ENCODE data around the gene BTBD6.
"Not testable (repeated sequence)": the region's sequence is repeated elsewhere in the genome, so short reads cannot be mapped to it uniquely, and the experiment has no call there.

The BTBD6 gene

GRCh38 chr14:105269405-105269804 lies 21.1 kb downstream of the BTBD6 start:
- no peak for FAIRE-seq

GRCh38 chr14:105271224-105271890 lies 23.0 kb downstream of the BTBD6 start:
- FAIRE-seq (no peak), DNase-seq (ENCODE audit: low spot score) (no peak)

More at GRCh38 chr14:105269405-105269804, 21.1 kb downstream of the BTBD6 start:
- DNase-seq (ENCODE audit: low spot score), result no peak

- DNase-seq (ENCODE audit: low spot score), result no peak
- FAIRE-seq, result no peak
Measured at GRCh38 chr14:105272623-105273022, 24.3 kb downstream of the BTBD6 start.

- DNase-seq (ENCODE audit: low spot score) (no peak), FAIRE-seq (no peak)
Measured at GRCh38 chr14:105273062-105273461, 24.7 kb downstream of the BTBD6 start.

GRCh38 chr14:105274637-105275036 lies 26.3 kb downstream of the BTBD6 start:
- FAIRE-seq (no peak), DNase-seq (ENCODE audit: low spot score) (no peak)

- DNase-seq (ENCODE audit: low spot score) (no peak), FAIRE-seq (no peak)
Measured at GRCh38 chr14:105275267-105275946, 27.1 kb downstream of the BTBD6 start.

GRCh38 chr14:105277448-105277847 lies 29.1 kb downstream of the BTBD6 start:
- not testable (repeated sequence) for DNase-seq (ENCODE audit: low spot score); FAIRE-seq

GRCh38 chr14:105279642-105280361 lies 31.5 kb downstream of the BTBD6 start:
- no peak for FAIRE-seq
- DNase-seq (ENCODE audit: low spot score), result no peak

GRCh38 chr14:105280525-105280924 lies 32.2 kb downstream of the BTBD6 start:
- DNase-seq (ENCODE audit: low spot score) (no peak), FAIRE-seq (no peak)

- FAIRE-seq (no peak), DNase-seq (ENCODE audit: low spot score) (no peak)
Measured at GRCh38 chr14:105281371-105282097, 33.2 kb downstream of the BTBD6 start.

GRCh38 chr14:105282098-105282725 lies 33.9 kb downstream of the BTBD6 start:
- FAIRE-seq (no peak), DNase-seq (ENCODE audit: low spot score) (no peak)

- DNase-seq (ENCODE audit: low spot score), result no peak
- no peak for FAIRE-seq
Measured at GRCh38 chr14:105283028-105283427, 34.7 kb downstream of the BTBD6 start.

GRCh38 chr14:105283899-105284298 lies 35.6 kb downstream of the BTBD6 start:
- FAIRE-seq (no peak), DNase-seq (ENCODE audit: low spot score) (no peak)

- no peak for DNase-seq (ENCODE audit: low spot score)
- no peak for FAIRE-seq
Measured at GRCh38 chr14:105285174-105285573, 36.8 kb downstream of the BTBD6 start.

GRCh38 chr14:105286759-105287144 lies 38.4 kb downstream of the BTBD6 start:
- DNase-seq (ENCODE audit: low spot score) (no peak), FAIRE-seq (no peak)

GRCh38 chr14:105287249-105288102 lies 39.1 kb downstream of the BTBD6 start:
- DNase-seq (ENCODE audit: low spot score), result no peak

GRCh38 chr14:105288936-105289335 lies 40.6 kb downstream of the BTBD6 start:
- DNase-seq (ENCODE audit: low spot score); FAIRE-seq: not testable (repeated sequence)

More at GRCh38 chr14:105287249-105288102, 39.1 kb downstream of the BTBD6 start:
- no peak for FAIRE-seq

GRCh38 chr14:105290621-105291346 lies 42.5 kb downstream of the BTBD6 start:
- FAIRE-seq (no peak), DNase-seq (ENCODE audit: low spot score) (no peak)
